Stimulated activated CD8-positive, alpha-beta memory T cell treated with anti-CD3 and anti-CD28 coated beads, Interleukin-2, amount 100 ng/mL, for 48 hours (primary cell): ENCODE data around the gene NPC1L1.
"Not testable (repeated sequence)": the region's sequence is repeated elsewhere in the genome, so short reads cannot be mapped to it uniquely, and the experiment has no call there.

ENCODE experiments used
- DNase-seq, 2 donors: peaks; one replicate each; pipeline ENCODE4 v3.0.0-alpha.2; 2020; ENCODE audit warnings: low read depth in 2 of 2

The NPC1L1 gene

GRCh38 chr7:44565097-44565794, 24.1 kb upstream of the NPC1L1 start:
- peak; percentile 45 to 48 for DNase-seq

GRCh38 chr7:44564606-44565005, 23.5 kb upstream of the NPC1L1 start:
- DNase-seq, result no peak

- DNase-seq, result no peak
Measured at GRCh38 chr7:44563171-44563679, 22.1 kb upstream of the NPC1L1 start.

- DNase-seq, result not testable (repeated sequence)
Measured at GRCh38 chr7:44562622-44562962, 21.5 kb upstream of the NPC1L1 start.

GRCh38 chr7:44561962-44562621, 21.0 kb upstream of the NPC1L1 start:
- no peak for DNase-seq

- no peak for DNase-seq
Measured at GRCh38 chr7:44561481-44561880, 20.4 kb upstream of the NPC1L1 start.

- no peak for DNase-seq
Measured at GRCh38 chr7:44559485-44559884, 18.4 kb upstream of the NPC1L1 start.

- no peak for DNase-seq
Measured at GRCh38 chr7:44557485-44557884, 16.4 kb upstream of the NPC1L1 start.

- no peak for DNase-seq
Measured at GRCh38 chr7:44555350-44555749, 14.2 kb upstream of the NPC1L1 start.

- not testable (repeated sequence) for DNase-seq
Measured at GRCh38 chr7:44552473-44553005, 11.4 kb upstream of the NPC1L1 start.

- no peak for DNase-seq
Measured at GRCh38 chr7:44549457-44549856, 8.3 kb upstream of the NPC1L1 start.

GRCh38 chr7:44548893-44549292, 7.8 kb upstream of the NPC1L1 start:
- DNase-seq, result no peak

GRCh38 chr7:44547536-44548231, 6.6 kb upstream of the NPC1L1 start:
- DNase-seq, result no peak

GRCh38 chr7:44541876-44542610, 913 bp upstream of the NPC1L1 start:
- no peak for DNase-seq

GRCh38 chr7:44540592-44541027, 520 bp downstream of the NPC1L1 start:
- DNase-seq, result no peak

GRCh38 chr7:44539669-44540506, 1.2 kb downstream of the NPC1L1 start:
- DNase-seq, result no peak

- DNase-seq, result no peak
Measured at GRCh38 chr7:44538798-44539668, 2.1 kb downstream of the NPC1L1 start.

GRCh38 chr7:44538093-44538797, 2.9 kb downstream of the NPC1L1 start:
- no peak for DNase-seq

- DNase-seq, result no peak
Measured at GRCh38 chr7:44537442-44537841, 3.7 kb downstream of the NPC1L1 start.
